HG03520 (cell line): ENCODE measurements around the gene FSTL4.

Experiments
- ATAC-seq: cut with Tn5 transposase; IDR thresholded peaks from one replicate; pipeline ENCODE4 v1.9.1; 2021; ENCODE audit warnings: mild to moderate bottlenecking, moderate library complexity; ENCODE audit not compliant: unreplicated experiment

FSTL4 gene

DNA sequence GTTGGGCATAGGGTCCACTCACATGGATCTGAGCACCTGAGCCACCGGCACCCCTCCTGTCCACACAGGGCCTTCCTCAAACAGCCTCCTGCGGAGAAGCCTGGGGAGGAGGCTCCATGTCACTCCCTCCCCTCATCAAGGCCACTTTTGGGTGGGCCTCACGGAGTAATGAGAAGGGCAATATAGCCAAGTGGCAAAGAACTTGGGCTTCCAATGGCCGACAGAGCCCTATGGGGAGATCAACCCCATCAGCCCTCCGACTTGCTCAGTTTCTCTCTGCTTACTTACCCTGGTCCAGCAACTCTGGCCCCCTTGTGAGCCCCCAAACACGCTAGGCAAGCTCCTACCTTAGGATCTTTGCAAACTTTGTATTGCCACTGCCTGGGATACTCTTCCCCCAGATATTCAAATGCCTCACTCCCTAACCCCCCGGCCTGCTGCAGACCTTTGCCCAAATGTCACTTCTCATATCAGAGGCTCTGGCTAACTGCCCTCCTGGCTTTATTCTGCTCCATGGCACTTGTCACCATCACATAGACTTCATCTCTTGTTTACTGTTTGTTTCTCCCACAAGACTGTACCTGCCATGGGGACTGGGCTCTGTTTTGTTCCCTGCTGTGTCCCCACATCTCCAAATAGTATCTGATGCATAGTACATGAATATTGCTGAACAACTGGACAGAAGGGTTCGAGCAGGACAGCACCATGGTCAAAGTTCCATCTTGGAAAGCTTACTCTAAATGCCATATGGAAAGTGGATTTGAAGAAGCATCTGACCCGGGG is 220.8 kb downstream of the FSTL4 start:
- ATAC-seq, result no peak

DNA sequence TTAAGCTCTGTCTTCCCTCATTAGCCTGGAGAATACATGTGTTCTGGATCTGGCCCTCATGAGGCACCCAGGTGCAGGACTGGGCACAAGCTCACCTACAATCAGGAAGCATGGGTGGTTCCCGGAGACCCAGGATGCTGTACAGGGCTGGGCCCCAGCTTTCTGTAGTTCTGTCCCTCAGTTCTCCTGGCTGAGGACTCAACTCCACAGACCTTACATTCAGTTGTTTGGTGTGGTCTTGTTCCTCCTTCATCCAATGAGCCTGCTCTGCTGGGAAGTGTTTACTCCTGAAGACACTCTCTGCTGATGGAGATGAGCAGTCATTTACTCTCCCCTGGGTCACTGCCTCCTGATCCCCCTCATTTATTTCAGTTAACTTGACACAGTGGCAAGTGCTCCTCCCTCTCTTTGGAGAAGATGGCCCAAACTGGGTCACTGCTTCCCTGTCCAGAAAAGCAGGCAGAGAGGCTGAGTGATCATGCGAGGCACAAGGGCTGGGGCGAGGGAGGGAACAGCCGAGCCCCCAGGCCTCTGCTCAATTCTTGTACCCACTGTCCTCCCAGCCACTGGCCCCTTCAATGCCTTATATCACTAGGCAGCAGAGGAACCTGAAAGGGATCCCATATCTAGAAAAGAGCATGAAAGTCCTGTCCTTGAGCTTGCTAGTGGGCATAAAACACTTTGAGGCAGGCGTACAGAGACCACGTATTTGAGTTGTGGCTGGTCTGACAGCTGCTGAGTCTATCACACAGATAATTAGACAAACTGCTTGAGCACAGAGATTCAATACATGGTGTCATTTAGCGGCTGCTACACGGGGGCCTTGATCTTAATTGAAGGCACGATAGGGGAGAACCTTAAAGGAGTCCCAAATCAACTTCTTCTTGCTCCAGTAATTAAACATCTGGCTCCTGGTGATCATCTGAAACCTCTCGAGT is 221.7 kb downstream of the FSTL4 start:
- no peak for ATAC-seq

- ATAC-seq, result no peak
Observed at GRCh38 chr5:133389066-133389590, 223.2 kb downstream of the FSTL4 start.

- no peak for ATAC-seq
Observed at GRCh38 chr5:133387621-133388020, 224.7 kb downstream of the FSTL4 start.

GRCh38 chr5:133387091-133387490 is 225.2 kb downstream of the FSTL4 start:
- no peak for ATAC-seq

DNA sequence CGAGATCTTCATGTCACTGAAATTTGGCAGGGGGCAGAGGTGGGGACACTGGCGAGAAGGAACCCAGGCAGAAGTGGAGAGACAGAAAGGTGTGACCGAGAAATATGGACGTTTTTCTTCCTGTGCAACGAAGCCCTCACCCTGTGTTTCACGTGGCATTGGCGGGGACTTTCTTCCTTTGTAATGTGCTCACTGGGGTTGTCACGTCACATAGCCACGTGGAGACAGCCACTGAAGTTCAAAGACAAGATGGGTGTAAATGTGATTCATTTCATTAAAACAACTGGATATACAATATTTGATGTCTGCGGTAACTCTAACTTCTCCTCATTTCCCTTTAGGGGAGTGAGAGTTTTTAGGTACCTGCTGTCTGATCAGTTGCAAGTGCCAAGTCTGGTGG is 225.7 kb downstream of the FSTL4 start:
- ATAC-seq, result no peak

DNA sequence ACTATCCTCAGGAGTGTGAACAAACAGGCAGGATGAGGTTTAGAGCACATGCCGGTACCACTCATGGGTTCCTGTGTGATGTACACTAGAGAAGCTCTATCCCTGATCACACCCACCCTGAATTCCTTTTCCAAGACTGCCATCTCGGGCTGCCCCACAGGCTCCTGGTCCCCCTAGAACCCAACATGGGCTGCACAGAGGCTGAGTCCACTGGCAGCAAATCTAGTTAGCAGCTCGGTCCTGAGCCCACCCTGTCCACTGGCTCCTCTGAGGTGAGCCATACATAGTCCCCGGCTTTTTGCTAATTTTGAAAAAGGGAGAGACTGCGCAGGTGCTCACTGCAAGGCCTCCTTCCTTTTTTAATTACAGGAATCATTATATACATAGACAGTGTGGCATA is 227.0 kb downstream of the FSTL4 start:
- no peak for ATAC-seq

GRCh38 chr5:133384903-133385302 is 227.4 kb downstream of the FSTL4 start:
- no peak for ATAC-seq

GRCh38 chr5:133384120-133384855 is 228.1 kb downstream of the FSTL4 start:
- ATAC-seq, result no peak

GRCh38 chr5:133383580-133383939 is 228.8 kb downstream of the FSTL4 start:
- no peak for ATAC-seq

- no peak for ATAC-seq
Observed at GRCh38 chr5:133382661-133383579, 229.4 kb downstream of the FSTL4 start.

DNA sequence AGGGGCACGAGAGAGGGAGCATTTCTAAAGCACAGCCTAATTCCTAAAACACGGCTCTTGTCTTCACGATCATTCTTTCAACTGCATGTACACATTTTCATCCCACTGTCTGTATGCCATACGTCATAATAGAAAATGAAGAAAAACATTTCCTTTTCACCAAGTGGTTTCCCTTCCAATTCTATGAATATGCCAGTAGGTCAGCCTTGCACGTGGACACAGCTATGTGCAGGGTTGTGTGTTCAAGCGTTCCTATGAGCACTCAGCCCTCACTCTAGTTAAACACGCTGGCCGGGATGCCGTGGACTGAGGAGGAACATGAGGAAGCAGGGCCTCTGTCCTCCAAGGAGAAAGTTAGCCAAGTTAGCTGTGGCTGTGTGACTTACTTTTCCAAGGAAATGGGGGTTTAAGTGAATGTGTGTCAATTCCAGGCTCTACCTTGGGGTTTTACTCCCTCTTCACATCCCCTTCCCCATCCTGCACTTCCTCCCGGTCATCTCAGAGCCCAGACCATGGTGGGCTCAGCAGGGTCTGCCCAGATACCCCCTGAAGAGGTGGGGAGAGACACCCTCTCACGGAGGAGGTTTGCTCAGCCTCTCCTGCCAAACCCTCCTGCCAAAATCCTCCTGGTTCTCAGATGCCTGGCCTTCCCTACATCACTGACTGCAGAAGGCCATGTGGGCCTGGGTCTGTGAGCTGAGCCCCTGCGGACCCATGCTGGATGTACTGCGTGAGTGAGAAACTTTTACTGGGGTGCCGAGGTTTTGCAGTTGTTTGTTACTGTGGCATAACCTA is 230.6 kb downstream of the FSTL4 start:
- ATAC-seq, result no peak

- no peak for ATAC-seq
Observed at GRCh38 chr5:133381041-133381440, 231.3 kb downstream of the FSTL4 start.

DNA sequence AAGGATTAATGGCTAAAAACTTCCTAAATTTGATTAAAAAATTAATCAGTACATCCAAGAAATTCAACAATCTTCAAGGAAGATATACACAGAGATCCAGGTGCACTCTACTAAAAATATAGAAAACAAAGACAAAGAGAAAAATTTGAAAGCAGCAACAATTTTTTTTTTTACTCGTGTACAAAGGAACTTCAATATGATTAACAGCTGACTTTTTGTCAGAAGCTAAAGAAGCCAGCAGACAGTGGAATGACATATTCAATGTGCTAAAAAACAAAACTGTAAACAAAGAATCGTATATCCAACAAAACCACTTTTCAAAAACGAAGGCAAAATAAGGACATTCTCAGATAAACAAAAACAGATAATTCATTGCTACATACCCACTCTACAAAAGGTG is 234.6 kb downstream of the FSTL4 start:
- ATAC-seq, result no peak

- no peak for ATAC-seq
Observed at GRCh38 chr5:133376986-133377385, 235.4 kb downstream of the FSTL4 start.

GRCh38 chr5:133373121-133373870 is 239.0 kb downstream of the FSTL4 start:
- ATAC-seq, result no peak

- no peak for ATAC-seq
Observed at GRCh38 chr5:133372293-133372937, 239.9 kb downstream of the FSTL4 start.
